SK-N-SH treated with all-trans-retinoic acid at 6 μM for 48 hours (cell line): ENCODE data around the gene LYPD5.

Experiments used
- ATAC-seq: fragments of 200-7000 bp; cut with Tn5 transposase; 3 replicates; pipeline ENCODE4 v1.9.1; 2020; ENCODE audit warnings: mild to moderate bottlenecking, moderate library complexity
- ARNTL ChIP-seq: fragments of 450-650 bp; formaldehyde crosslinking; IDR thresholded peaks from 2 replicates; pipeline ENCODE4 v1.5.0; 2020; ENCODE audit warnings: low read depth, mild to moderate bottlenecking, moderate library complexity, borderline replicate concordance
- CREB5 ChIP-seq: fragments of 250-450 bp; sonication (Bioruptor Pico); IDR thresholded peaks from 2 replicates; pipeline ENCODE4 v1.5.1; 2020; ENCODE audit warnings: low read depth, mild to moderate bottlenecking, moderate library complexity
- CSDC2 ChIP-seq: fragments of 250-450 bp; sonication (Bioruptor Pico); IDR thresholded peaks from 2 replicates; pipeline ENCODE4 v1.5.0; 2020; ENCODE audit warnings: mild to moderate bottlenecking, moderate library complexity
- CSRNP3 ChIP-seq: fragments of 250-450 bp; sonication (Bioruptor Pico); IDR thresholded peaks from 2 replicates; pipeline ENCODE4 v1.5.1; 2021; ENCODE audit warnings: mild to moderate bottlenecking, moderate library complexity
- ESRRG ChIP-seq: fragments of 250-450 bp; sonication (Bioruptor Pico); IDR thresholded peaks from 2 replicates; pipeline ENCODE4 v1.6.1; 2021; ENCODE audit warnings: mild to moderate bottlenecking
- GLIS3 ChIP-seq: fragments of 250-450 bp; sonication (Bioruptor Pico); IDR thresholded peaks from 2 replicates; pipeline ENCODE4 v1.5.0; 2020; ENCODE audit warnings: mild to moderate bottlenecking, moderate library complexity
- ISL1 ChIP-seq: fragments of 250-450 bp; sonication (Bioruptor Pico); IDR thresholded peaks from 2 replicates; pipeline ENCODE4 v2.1.2; 2022; ENCODE audit warnings: mild to moderate bottlenecking, moderate library complexity
- OSR1 ChIP-seq: fragments of 250-450 bp; sonication (Bioruptor Pico); IDR thresholded peaks from 2 replicates; pipeline ENCODE4 v1.8.0; 2022; ENCODE audit warnings: moderate library complexity, mild to moderate bottlenecking, inconsistent platforms
- PATZ1 ChIP-seq: fragments of 250-450 bp; sonication (Bioruptor Pico); IDR thresholded peaks from 2 replicates; pipeline ENCODE4 v1.8.0; 2020; ENCODE audit warnings: mild to moderate bottlenecking, moderate library complexity, borderline replicate concordance
- POU6F1 ChIP-seq: fragments of 250-450 bp; sonication (Bioruptor Pico); IDR thresholded peaks from 2 replicates; pipeline ENCODE4 v1.8.0; 2021; ENCODE audit warnings: low read depth, mild to moderate bottlenecking, moderate library complexity, borderline replicate concordance
- PPARA ChIP-seq: fragments of 250-450 bp; sonication (Bioruptor Pico); IDR thresholded peaks from 2 replicates; pipeline ENCODE4 v1.5.0; 2020; ENCODE audit warnings: mild to moderate bottlenecking, borderline replicate concordance
- RARB ChIP-seq: fragments of 250-450 bp; sonication (Bioruptor Pico); IDR thresholded peaks from 2 replicates; pipeline ENCODE4 v1.8.0; 2021; ENCODE audit warnings: mild to moderate bottlenecking, moderate library complexity
- SNAI2 ChIP-seq: fragments of 250-450 bp; sonication (Bioruptor Pico); IDR thresholded peaks from 2 replicates; pipeline ENCODE4 v1.5.0; 2020; ENCODE audit warnings: mild to moderate bottlenecking, moderate library complexity
- TCF4 ChIP-seq: fragments of 250-450 bp; sonication (Bioruptor Pico); IDR thresholded peaks from 2 replicates; pipeline ENCODE4 v1.8.0; 2021; ENCODE audit warnings: mild to moderate bottlenecking, moderate library complexity, borderline replicate concordance
- TOX ChIP-seq: fragments of 250-450 bp; sonication (Bioruptor Pico); IDR thresholded peaks from 2 replicates; pipeline ENCODE4 v1.8.0; 2021; ENCODE audit warnings: mild to moderate bottlenecking, moderate library complexity, borderline replicate concordance
- TSHZ2 ChIP-seq: fragments of 250-450 bp; sonication (Bioruptor Pico); IDR thresholded peaks from 2 replicates; pipeline ENCODE4 v1.5.0; 2020; ENCODE audit warnings: mild to moderate bottlenecking, moderate library complexity
- ZC3H10 ChIP-seq: fragments of 250-450 bp; sonication (Bioruptor Pico); IDR thresholded peaks from 2 replicates; pipeline ENCODE4 v1.5.1; 2021; ENCODE audit warnings: mild to moderate bottlenecking, moderate library complexity
- ZFP3 ChIP-seq: fragments of 250-450 bp; sonication (Bioruptor Pico); IDR thresholded peaks from 2 replicates; pipeline ENCODE4 v1.5.0; 2020; ENCODE audit warnings: mild to moderate bottlenecking, moderate library complexity
- ZFP30 ChIP-seq: fragments of 450-650 bp; formaldehyde crosslinking; IDR thresholded peaks from 2 replicates; pipeline ENCODE4 v1.5.0; 2022; ENCODE audit warnings: mild to moderate bottlenecking, moderate library complexity
- ZNF565 ChIP-seq: fragments of 450-650 bp; formaldehyde crosslinking; conservative IDR thresholded peaks from 2 replicates; pipeline ENCODE4 v1.5.0; 2020; ENCODE audit warnings: low read depth, mild to moderate bottlenecking, moderate library complexity
- ZNF70 ChIP-seq: fragments of 450-650 bp; formaldehyde crosslinking; IDR thresholded peaks from 2 replicates; pipeline ENCODE4 v1.5.0; 2020; ENCODE audit warnings: mild to moderate bottlenecking, moderate library complexity
- ZNF8 ChIP-seq: fragments of 450-650 bp; formaldehyde crosslinking; IDR thresholded peaks from 2 replicates; pipeline ENCODE4 v1.5.0; 2020; ENCODE audit warnings: mild to moderate bottlenecking, moderate library complexity

The LYPD5 gene

GRCh38 chr19:43847246-43847645 lies 45.0 kb upstream of the LYPD5 start:
- no peak for ATAC-seq
- TF ChIP-seq PPARA (CRISPR knock-in tag) (no peak), SNAI2 (CRISPR knock-in tag) (no peak), CSDC2 (no peak), ZNF70 (CRISPR knock-in tag) (no peak), TCF4 (CRISPR knock-in tag) (no peak)
- TF ChIP-seq, all 23 proteins: peak for 0

- TF ChIP-seq ZNF8 (CRISPR knock-in tag), result no peak
- no peak for TF ChIP-seq PPARA (CRISPR knock-in tag)
- no peak for TF ChIP-seq ZFP3
- TF ChIP-seq TSHZ2 (CRISPR knock-in tag), result no peak
- TF ChIP-seq ARNTL (CRISPR knock-in tag), result no peak
- TF ChIP-seq ESRRG, result no peak
- no peak for TF ChIP-seq CSRNP3 (CRISPR knock-in tag)
- no peak for TF ChIP-seq ISL1 (CRISPR knock-in tag)
- TF ChIP-seq GLIS3 (CRISPR knock-in tag), result no peak
- no peak for TF ChIP-seq RARB
- TF ChIP-seq ZNF565, result no peak
- TF ChIP-seq ZFP30 (CRISPR knock-in tag), result no peak
- TF ChIP-seq CREB5, result no peak
- TF ChIP-seq SNAI2 (CRISPR knock-in tag), result no peak
- ATAC-seq, result no peak
Observed at GRCh38 chr19:43842007-43842406, 39.8 kb upstream of the LYPD5 start.

GRCh38 chr19:43839139-43839538 lies 36.9 kb upstream of the LYPD5 start:
- ATAC-seq, result no peak

More at GRCh38 chr19:43839139-43839538, 36.9 kb upstream of the LYPD5 start:
- TF ChIP-seq RARB, result no peak
- TF ChIP-seq ARNTL (CRISPR knock-in tag), result no peak
- no peak for TF ChIP-seq ESRRG
- TF ChIP-seq CSDC2, result no peak
- TF ChIP-seq TOX, result no peak
- TF ChIP-seq PPARA (CRISPR knock-in tag), result no peak
- no peak for TF ChIP-seq POU6F1 (CRISPR knock-in tag)
- TF ChIP-seq CREB5, result no peak
- TF ChIP-seq ZNF565, result no peak
- TF ChIP-seq TSHZ2 (CRISPR knock-in tag), result no peak
- TF ChIP-seq ISL1 (CRISPR knock-in tag), result no peak
- no peak for TF ChIP-seq PATZ1
- no peak for TF ChIP-seq SNAI2 (CRISPR knock-in tag)
- TF ChIP-seq GLIS3 (CRISPR knock-in tag), result no peak
- no peak for TF ChIP-seq OSR1 (CRISPR knock-in tag)
- TF ChIP-seq CSRNP3 (CRISPR knock-in tag), result no peak
- TF ChIP-seq ZNF70 (CRISPR knock-in tag), result no peak
- TF ChIP-seq ZC3H10, result no peak
- TF ChIP-seq, all 23 proteins: peak for 0
